Right lobe of liver (tissue), 4 donors: ENCODE results near the gene CYLD.

ENCODE experiments used
- CTCF ChIP-seq, 4 donors: fragments of 200-600 bp in 3 of 4; fragments of 450-650 bp in 1 of 4; IDR thresholded peaks; one replicate each; pipeline versions ENCODE4 v1.5.1 to v1.8.0; 2016 to 2022; ENCODE audit warnings: antibody characterized with exemption in 4 of 4, mild to moderate bottlenecking in 2 of 4
- POLR2A ChIP-seq: fragments of 450-650 bp; IDR thresholded peaks from one replicate; pipeline ENCODE4 v1.6.1; 2017; ENCODE audit warnings: antibody characterized with exemption, mild to moderate bottlenecking
- donor health status: DM: no; HTN: no; CAD: no.
- donor health status: DM: no; HTN: no; CAD: no.
- donor health status: DM: no; HTN: yes; CAD: no.

- TF ChIP-seq CTCF (IDR thresholded peaks at IDR 0.05) (no peak), POLR2A (no peak)
Observed at GRCh38 chr16:50842589-50842988, 100.7 kb downstream of the CYLD start.
